ENCODE results near the gene PTPN4. TPM values are rescaled to one million over a fixed set of nuclear protein-coding genes. Genes with fewer than 3 reads are reported as not detected.

The PTPN4 gene
- total and polyA plus RNA-seq, 9 of the 15 experiments (the other 6 are each of a cell fraction or from before 2014, with no cell fraction given): 5.0 to 32.8 (median 27.3) TPM

- no peak for TF ChIP-seq ZNF609 (CRISPR knock-in tag; IDR thresholded peaks at IDR 0.05; ENCODE audit: borderline replicate concordance)
- peak; percentile 19; the same call in 1 of the 2 replicates for TF ChIP-seq MAFK (IDR thresholded peaks at IDR 0.05; ENCODE audit: low read length)
- no peak for TF ChIP-seq ZNF696 (CRISPR knock-in tag; conservative IDR thresholded peaks at IDR 0.05)
- no peak for TF ChIP-seq SIRT6 (IDR thresholded peaks at IDR 0.05; ENCODE audit: low read depth, low read length)
- no peak for TF ChIP-seq ETV1 (tag; conservative IDR thresholded peaks at IDR 0.05; ENCODE audit: low read depth)
- TF ChIP-seq PHB (CRISPR knock-in tag; IDR thresholded peaks at IDR 0.05): no peak
- no peak for TF ChIP-seq PTRF (tag; IDR thresholded peaks at IDR 0.05)
- no peak for TF ChIP-seq ZNF165 (CRISPR knock-in tag; IDR thresholded peaks at IDR 0.05; ENCODE audit: borderline replicate concordance)
- TF ChIP-seq ZNF77 (CRISPR knock-in tag; IDR thresholded peaks at IDR 0.05): no peak
- TF ChIP-seq, protein P1, sequence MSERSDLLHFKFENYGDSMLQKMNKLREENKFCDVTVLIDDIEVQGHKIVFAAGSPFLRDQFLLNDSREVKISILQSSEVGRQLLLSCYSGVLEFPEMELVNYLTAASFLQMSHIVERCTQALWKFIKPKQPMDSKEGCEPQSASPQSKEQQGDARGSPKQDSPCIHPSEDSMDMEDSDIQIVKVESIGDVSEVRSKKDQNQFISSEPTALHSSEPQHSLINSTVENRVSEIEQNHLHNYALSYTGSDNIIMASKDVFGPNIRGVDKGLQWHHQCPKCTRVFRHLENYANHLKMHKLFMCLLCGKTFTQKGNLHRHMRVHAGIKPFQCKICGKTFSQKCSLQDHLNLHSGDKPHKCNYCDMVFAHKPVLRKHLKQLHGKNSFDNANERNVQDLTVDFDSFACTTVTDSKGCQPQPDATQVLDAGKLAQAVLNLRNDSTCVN (CRISPR knock-in tag; IDR thresholded peaks at IDR 0.05): no peak
- TF ChIP-seq ZNF431 (CRISPR knock-in tag; IDR thresholded peaks at IDR 0.05): no peak
- no peak for TF ChIP-seq ZSCAN29 (IDR thresholded peaks at IDR 0.05)
- no peak for TF ChIP-seq ZNF12 (CRISPR knock-in tag; IDR thresholded peaks at IDR 0.05)
- no peak for TF ChIP-seq ETV5 (CRISPR knock-in tag; IDR thresholded peaks at IDR 0.05; ENCODE audit: low read depth)
- TF ChIP-seq MTA2 (IDR thresholded peaks at IDR 0.05; ENCODE audit: low read depth): no peak
- TF ChIP-seq DNMT1 (IDR thresholded peaks at IDR 0.05): no peak
- TF ChIP-seq, protein P2, sequence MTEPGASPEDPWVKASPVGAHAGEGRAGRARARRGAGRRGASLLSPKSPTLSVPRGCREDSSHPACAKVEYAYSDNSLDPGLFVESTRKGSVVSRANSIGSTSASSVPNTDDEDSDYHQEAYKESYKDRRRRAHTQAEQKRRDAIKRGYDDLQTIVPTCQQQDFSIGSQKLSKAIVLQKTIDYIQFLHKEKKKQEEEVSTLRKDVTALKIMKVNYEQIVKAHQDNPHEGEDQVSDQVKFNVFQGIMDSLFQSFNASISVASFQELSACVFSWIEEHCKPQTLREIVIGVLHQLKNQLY (CRISPR knock-in tag; conservative IDR thresholded peaks at IDR 0.05): no peak
- no peak for TF ChIP-seq TRIM25 (IDR thresholded peaks at IDR 0.05; ENCODE audit: borderline replicate concordance)
- TF ChIP-seq ZNF23 (CRISPR knock-in tag; IDR thresholded peaks at IDR 0.05): no peak
- TF ChIP-seq FOXP1 (CRISPR knock-in tag; IDR thresholded peaks at IDR 0.05): no peak
- 0 out of 2 replicates have a peak, but pooled peaks have one; percentile 24 for TF ChIP-seq DPF2 (IDR thresholded peaks at IDR 0.05)
- no peak for TF ChIP-seq KAT2B (IDR thresholded peaks at IDR 0.05; ENCODE audit: low read depth, low read length)
- no peak for TF ChIP-seq ZNF311 (CRISPR knock-in tag; IDR thresholded peaks at IDR 0.05)
These were observed 199.0 kb downstream of the PTPN4 start (continued) for GRCh38 chr2:119958670-119959268.

All from K562 (cell line).